ENCODE measurements around the gene CACNA1H. TPM values are rescaled to one million over a fixed set of nuclear protein-coding genes. Genes with fewer than 3 reads are reported as not detected.

CACNA1H gene
- total RNA-seq, 1 donor from 2014 or later: 42.8 TPM

DNA sequence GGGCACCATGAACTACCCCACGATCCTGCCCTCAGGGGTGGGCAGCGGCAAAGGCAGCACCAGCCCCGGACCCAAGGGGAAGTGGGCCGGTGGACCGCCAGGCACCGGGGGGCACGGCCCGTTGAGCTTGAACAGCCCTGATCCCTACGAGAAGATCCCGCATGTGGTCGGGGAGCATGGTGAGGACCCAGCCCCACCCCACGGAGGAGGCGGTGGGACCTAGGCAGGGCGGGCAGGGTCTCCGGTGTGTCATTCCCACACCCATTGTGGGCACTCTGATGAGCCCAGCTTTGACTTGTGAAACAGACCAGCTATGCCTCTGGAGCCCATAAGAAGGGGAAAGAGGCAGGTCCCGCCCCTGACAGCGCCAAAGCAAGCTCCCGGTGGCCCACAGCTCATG lies 49.4 kb downstream of the CACNA1H start:
- DNase-seq (ENCODE audit: low spot score, unreplicated experiment): no peak
- TF ChIP-seq, protein P1, sequence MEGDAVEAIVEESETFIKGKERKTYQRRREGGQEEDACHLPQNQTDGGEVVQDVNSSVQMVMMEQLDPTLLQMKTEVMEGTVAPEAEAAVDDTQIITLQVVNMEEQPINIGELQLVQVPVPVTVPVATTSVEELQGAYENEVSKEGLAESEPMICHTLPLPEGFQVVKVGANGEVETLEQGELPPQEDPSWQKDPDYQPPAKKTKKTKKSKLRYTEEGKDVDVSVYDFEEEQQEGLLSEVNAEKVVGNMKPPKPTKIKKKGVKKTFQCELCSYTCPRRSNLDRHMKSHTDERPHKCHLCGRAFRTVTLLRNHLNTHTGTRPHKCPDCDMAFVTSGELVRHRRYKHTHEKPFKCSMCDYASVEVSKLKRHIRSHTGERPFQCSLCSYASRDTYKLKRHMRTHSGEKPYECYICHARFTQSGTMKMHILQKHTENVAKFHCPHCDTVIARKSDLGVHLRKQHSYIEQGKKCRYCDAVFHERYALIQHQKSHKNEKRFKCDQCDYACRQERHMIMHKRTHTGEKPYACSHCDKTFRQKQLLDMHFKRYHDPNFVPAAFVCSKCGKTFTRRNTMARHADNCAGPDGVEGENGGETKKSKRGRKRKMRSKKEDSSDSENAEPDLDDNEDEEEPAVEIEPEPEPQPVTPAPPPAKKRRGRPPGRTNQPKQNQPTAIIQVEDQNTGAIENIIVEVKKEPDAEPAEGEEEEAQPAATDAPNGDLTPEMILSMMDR (IDR thresholded peaks at IDR 0.05; ENCODE audit: unreplicated experiment): no peak
- Mint-ChIP-seq H3K4me1 (ENCODE audit: low read depth) (peaks cover 1% of the 10 kb centered on the region), H3K36me3 (ENCODE audit: insufficient read depth) (peaks cover 8% of the 10 kb centered on the region), H3K9me3 (ENCODE audit: low read depth) (no peaks in the 10 kb centered on the region), H3K27ac (no peak overlapping the region), H3K27me3 (no peaks in the 10 kb centered on the region), H3K4me3 (ENCODE audit: low read depth) (no peak overlapping the region)

DNA sequence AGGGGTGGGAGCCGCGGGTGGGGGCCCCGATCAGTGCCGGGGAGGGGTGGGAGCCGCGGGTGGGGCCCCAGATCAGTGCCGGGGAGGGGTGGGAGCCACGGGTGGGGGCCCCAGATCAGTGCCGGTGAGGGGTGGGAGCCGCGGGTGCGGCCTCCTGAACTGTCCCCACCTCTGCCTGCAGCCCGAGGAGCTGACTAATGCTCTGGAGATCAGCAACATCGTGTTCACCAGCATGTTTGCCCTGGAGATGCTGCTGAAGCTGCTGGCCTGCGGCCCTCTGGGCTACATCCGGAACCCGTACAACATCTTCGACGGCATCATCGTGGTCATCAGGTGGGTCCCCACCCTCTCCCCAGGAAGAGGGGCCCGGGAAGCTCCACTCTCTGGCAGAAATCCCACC lies 52.0 kb downstream of the CACNA1H start:
- Mint-ChIP-seq H3K36me3 (ENCODE audit: insufficient read depth) (peaks cover 6% of the 10 kb centered on the region), H3K9me3 (ENCODE audit: low read depth) (no peaks in the 10 kb centered on the region)

DNA sequence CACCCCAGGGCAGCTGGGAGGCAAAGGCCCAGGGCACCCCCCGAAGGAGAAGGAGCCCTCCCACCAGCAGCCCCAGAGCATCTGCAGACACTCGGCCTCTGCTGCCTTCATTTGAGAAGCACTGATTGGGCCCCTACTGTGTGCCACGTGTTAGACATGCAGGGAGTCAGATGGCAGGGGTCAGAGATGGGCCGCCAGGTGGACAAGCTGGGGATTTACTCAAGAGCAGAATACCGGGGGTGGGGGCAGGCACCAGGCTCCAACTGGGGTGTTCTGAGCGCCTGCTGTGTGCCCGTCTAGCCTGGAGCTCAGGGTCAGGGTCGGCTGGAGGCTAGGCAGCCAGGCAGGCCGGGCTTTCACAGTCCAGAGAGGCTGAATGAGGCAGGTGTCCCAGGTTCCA lies 53.4 kb downstream of the CACNA1H start:
- H3K27me3 Mint-ChIP-seq: no peaks in the 10 kb centered on the region
- no peak overlapping the region for H3K27ac Mint-ChIP-seq
- TF ChIP-seq, protein P1 (IDR thresholded peaks at IDR 0.05; ENCODE audit: unreplicated experiment): no peak
- DNase-seq (ENCODE audit: low spot score, unreplicated experiment): no peak
- no peaks in the 10 kb centered on the region for H3K9me3 Mint-ChIP-seq (ENCODE audit: low read depth)
- H3K4me1 Mint-ChIP-seq (ENCODE audit: low read depth): no peaks in the 10 kb centered on the region
- H3K4me3 Mint-ChIP-seq (ENCODE audit: low read depth): no peak overlapping the region
- H3K36me3 Mint-ChIP-seq (ENCODE audit: insufficient read depth): peaks cover 4% of the 10 kb centered on the region

More for the DNA sequence above, 52.0 kb downstream of the CACNA1H start:
- Mint-ChIP-seq H3K4me1 (ENCODE audit: low read depth) (no peaks in the 10 kb centered on the region), H3K27me3 (no peaks in the 10 kb centered on the region), H3K27ac (no peak overlapping the region), H3K4me3 (ENCODE audit: low read depth) (no peak overlapping the region)
- TF ChIP-seq, protein P1 (IDR thresholded peaks at IDR 0.05; ENCODE audit: unreplicated experiment): no peak
- no peak for DNase-seq (ENCODE audit: low spot score, unreplicated experiment)

DNA sequence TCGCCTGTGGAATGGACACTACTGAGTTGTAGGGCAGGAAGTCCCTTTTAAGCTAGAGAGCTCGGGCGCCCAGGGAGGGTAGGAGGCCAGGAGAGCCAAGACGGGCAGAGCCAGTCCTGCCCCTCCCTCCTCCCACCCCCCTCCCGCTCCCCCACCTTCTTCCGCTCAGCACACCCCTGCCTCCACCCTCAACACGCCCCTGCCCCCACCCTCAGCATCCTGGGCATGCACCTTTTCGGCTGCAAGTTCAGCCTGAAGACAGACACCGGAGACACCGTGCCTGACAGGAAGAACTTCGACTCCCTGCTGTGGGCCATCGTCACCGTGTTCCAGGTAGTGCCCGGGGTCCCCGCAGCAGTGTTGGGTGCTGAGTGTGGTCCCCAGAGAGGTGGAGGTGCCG lies 53.9 kb downstream of the CACNA1H start:
- Mint-ChIP-seq H3K27me3 (no peaks in the 10 kb centered on the region), H3K36me3 (ENCODE audit: insufficient read depth) (peaks cover 3% of the 10 kb centered on the region), H3K27ac (no peak overlapping the region), H3K4me3 (ENCODE audit: low read depth) (no peak overlapping the region), H3K4me1 (ENCODE audit: low read depth) (no peaks in the 10 kb centered on the region), H3K9me3 (ENCODE audit: low read depth) (no peaks in the 10 kb centered on the region)
- TF ChIP-seq, protein P1 (IDR thresholded peaks at IDR 0.05; ENCODE audit: unreplicated experiment): no peak
- no peak for DNase-seq (ENCODE audit: low spot score, unreplicated experiment)

DNA sequence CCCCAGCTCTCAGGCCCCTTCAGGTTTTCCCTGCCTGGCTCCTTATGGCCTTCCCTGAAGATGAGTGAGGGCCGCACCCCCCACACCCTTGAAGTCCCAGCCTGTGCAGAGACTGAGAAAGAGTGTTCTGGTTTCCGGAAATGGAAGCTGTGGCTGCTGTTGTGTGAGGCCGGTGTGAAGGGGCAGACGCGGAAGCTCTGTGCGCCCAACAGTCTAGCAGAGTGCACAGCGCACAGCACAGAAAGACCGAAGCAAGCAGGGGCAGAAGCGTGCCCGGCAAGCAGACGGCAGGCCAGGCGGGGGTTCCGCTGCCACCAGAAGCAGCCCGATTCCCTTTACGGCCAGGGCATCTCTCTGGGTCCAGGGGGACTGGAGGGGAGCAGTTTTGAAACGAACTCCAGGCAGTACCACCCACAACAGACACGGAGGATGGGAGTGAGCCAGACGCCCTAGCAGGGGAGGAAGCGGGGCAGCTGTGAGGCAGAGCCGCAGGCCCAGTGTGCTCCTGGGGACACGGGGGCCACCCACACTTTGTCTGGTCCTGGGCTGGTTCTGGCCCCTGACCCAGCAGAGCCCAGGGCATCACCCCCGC lies 55.4 kb downstream of the CACNA1H start:
- peaks cover 3% of the 10 kb centered on the region for H3K36me3 Mint-ChIP-seq (ENCODE audit: insufficient read depth)
- H3K27me3 Mint-ChIP-seq: no peaks in the 10 kb centered on the region
- TF ChIP-seq, protein P1 (IDR thresholded peaks at IDR 0.05; ENCODE audit: unreplicated experiment): no peak
- H3K4me1 Mint-ChIP-seq (ENCODE audit: low read depth): no peaks in the 10 kb centered on the region
- no peaks in the 10 kb centered on the region for H3K9me3 Mint-ChIP-seq (ENCODE audit: low read depth)
- no peak overlapping the region for H3K4me3 Mint-ChIP-seq (ENCODE audit: low read depth)
- no peak for DNase-seq (ENCODE audit: low spot score, unreplicated experiment)
- no peak overlapping the region for H3K27ac Mint-ChIP-seq

Measured in progenitor cell of endocrine pancreas (in vitro differentiated cells).